KMS-11 (cell line): ENCODE results near the gene SKI.
"Not testable (repeated sequence)": the region's sequence is repeated elsewhere in the genome, so short reads cannot be mapped to it uniquely, and the experiment has no call there.

ENCODE experiments used
- H2AFZ ChIP-seq: fragments of 200-600 bp; sonication (generic); 2 replicates; pipeline ENCODE4 v1.6.1; 2016; ENCODE audit warnings: antibody characterized with exemption, mixed run types, low read depth
- H3K27ac ChIP-seq: fragments of 200-600 bp; sonication (generic); 2 replicates; pipeline ENCODE4 v1.6.1; 2016; ENCODE audit warnings: mild to moderate bottlenecking, mixed run types
- H3K27me3 ChIP-seq: fragments of 200-600 bp; sonication (generic); 2 replicates; pipeline ENCODE4 v1.6.1; 2017; ENCODE audit warnings: mild to moderate bottlenecking, low read depth, mixed run types, moderate library complexity; ENCODE audit not compliant: insufficient read depth
- H3K36me3 ChIP-seq: fragments of 200-600 bp; sonication (generic); 2 replicates; pipeline ENCODE4 v1.6.1; 2017; ENCODE audit warnings: mild to moderate bottlenecking, mixed run types; ENCODE audit not compliant: insufficient read depth
- H3K4me1 ChIP-seq: fragments of 200-600 bp; sonication (generic); 2 replicates; pipeline ENCODE4 v1.6.1; 2016; ENCODE audit warnings: mild to moderate bottlenecking, low read depth, mixed run types; ENCODE audit not compliant: poor library complexity, severe bottlenecking
- H3K4me2 ChIP-seq: fragments of 200-600 bp; sonication (generic); 2 replicates; pipeline ENCODE4 v1.7.0; 2016; ENCODE audit warnings: mild to moderate bottlenecking, mixed run types
- H3K4me3 ChIP-seq: fragments of 200-600 bp; sonication (generic); IDR thresholded peaks from 2 replicates; pipeline ENCODE4 v1.6.1; 2017; ENCODE audit warnings: low read depth, low read length, mixed read lengths; ENCODE audit not compliant: insufficient read depth
- H3K79me2 ChIP-seq: fragments of 200-600 bp; sonication (generic); 2 replicates; pipeline ENCODE4 v1.6.1; 2016; ENCODE audit warnings: low read depth, mixed run types; ENCODE audit not compliant: insufficient read depth
- H3K9ac ChIP-seq: fragments of 200-600 bp; sonication (generic); 2 replicates; pipeline ENCODE4 v1.6.1; 2016; ENCODE audit warnings: mild to moderate bottlenecking, mixed run types
- H4K20me1 ChIP-seq: fragments of 200-600 bp; sonication (generic); 2 replicates; pipeline ENCODE4 v1.6.1; 2016; ENCODE audit warnings: mild to moderate bottlenecking, mixed run types; ENCODE audit not compliant: insufficient read depth
- TF ChIP-seq, protein P1 (sequence below): fragments of 200-600 bp; sonication (generic); conservative IDR thresholded peaks from 2 replicates; pipeline ENCODE4 v1.6.1; 2017; ENCODE audit warnings: low read depth, mild to moderate bottlenecking, antibody characterized with exemption, low read length, moderate library complexity, mixed read lengths

Gene SKI

DNA sequence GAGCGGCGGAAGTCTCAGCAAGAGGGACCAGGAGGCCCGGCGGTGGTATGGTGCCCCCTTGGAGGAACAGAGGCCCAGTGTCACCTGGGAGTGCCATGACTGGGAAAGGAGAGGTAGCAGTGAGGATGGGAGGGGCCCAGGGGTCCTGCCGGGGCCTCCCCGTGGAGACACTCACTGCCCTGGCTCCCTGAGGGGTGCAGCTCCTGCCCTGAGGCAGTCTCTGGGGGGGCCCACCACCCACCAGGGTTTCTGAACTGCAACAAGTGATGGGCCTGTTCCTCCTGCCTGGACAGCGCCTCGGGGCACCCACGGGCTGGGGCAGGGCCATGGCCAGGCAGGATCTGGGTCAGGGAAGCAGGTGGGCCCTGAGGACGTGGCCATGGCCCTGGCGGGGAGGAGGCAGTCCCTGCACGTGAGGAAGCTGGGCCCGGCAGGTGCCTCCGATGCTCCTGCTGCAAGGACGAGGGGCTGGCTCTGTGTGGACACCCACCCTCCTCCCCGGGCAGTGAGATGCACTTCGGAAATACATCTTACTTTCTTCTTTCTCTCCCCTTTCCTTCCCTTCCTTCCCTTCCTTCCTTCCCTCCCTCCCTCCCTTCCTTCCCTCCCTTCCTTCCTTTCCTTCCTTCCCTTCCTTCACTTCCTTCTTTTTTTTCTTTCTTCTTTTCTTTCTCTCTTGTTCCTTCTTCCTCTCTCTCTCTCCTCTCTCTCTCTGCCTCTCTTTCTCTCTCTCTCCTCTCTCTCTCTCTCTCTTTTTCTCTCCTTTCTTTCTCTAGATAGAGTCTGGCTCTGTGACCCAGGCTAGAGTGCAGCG is 96.6 kb downstream of the SKI start:
- H3K27me3 ChIP-seq = peaks cover 93% of the 10 kb centered on the region
- no peak overlapping the region for H2AFZ ChIP-seq
- no peaks in the 10 kb centered on the region for H3K4me1 ChIP-seq
- no peaks in the 10 kb centered on the region for H3K79me2 ChIP-seq
- no peak overlapping the region for H3K27ac ChIP-seq
- no peak overlapping the region for H3K4me3 ChIP-seq
- no peaks in the 10 kb centered on the region for H4K20me1 ChIP-seq
- no peak overlapping the region for H3K9ac ChIP-seq
- H3K4me2 ChIP-seq = no peak overlapping the region
- TF ChIP-seq, protein P1, sequence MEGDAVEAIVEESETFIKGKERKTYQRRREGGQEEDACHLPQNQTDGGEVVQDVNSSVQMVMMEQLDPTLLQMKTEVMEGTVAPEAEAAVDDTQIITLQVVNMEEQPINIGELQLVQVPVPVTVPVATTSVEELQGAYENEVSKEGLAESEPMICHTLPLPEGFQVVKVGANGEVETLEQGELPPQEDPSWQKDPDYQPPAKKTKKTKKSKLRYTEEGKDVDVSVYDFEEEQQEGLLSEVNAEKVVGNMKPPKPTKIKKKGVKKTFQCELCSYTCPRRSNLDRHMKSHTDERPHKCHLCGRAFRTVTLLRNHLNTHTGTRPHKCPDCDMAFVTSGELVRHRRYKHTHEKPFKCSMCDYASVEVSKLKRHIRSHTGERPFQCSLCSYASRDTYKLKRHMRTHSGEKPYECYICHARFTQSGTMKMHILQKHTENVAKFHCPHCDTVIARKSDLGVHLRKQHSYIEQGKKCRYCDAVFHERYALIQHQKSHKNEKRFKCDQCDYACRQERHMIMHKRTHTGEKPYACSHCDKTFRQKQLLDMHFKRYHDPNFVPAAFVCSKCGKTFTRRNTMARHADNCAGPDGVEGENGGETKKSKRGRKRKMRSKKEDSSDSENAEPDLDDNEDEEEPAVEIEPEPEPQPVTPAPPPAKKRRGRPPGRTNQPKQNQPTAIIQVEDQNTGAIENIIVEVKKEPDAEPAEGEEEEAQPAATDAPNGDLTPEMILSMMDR = no peak
- H3K36me3 ChIP-seq = no peaks in the 10 kb centered on the region

DNA sequence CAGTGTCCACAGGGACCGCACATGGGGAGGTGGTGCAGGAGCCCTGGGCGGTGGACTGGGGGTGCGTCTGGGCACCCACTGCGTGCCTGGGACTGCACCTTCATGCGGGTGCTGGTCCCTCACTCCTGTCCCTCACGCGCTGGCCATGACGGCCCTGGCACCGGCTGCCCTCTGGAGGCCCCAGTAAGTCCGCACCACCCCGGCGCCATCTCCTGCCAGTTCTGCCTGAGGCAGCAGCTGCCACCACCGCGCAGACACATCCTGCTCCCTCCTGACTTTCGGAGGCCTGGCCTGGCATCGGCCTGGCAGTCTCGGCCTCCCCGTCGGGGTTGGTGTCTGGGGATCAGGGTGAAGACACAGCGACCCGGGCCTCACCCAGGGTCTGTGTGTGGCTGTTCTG is 98.4 kb downstream of the SKI start:
- Histone ChIP-seq H3K9ac (no peak overlapping the region), H4K20me1 (no peaks in the 10 kb centered on the region), H3K36me3 (no peaks in the 10 kb centered on the region), H3K4me1 (no peaks in the 10 kb centered on the region), H3K27me3 (peaks cover 96% of the 10 kb centered on the region), H3K4me2 (no peak overlapping the region), H3K27ac (no peak overlapping the region), H3K4me3 (no peak overlapping the region), H3K79me2 (no peaks in the 10 kb centered on the region), H2AFZ (no peak overlapping the region)
- TF ChIP-seq, protein P1 = no peak

DNA sequence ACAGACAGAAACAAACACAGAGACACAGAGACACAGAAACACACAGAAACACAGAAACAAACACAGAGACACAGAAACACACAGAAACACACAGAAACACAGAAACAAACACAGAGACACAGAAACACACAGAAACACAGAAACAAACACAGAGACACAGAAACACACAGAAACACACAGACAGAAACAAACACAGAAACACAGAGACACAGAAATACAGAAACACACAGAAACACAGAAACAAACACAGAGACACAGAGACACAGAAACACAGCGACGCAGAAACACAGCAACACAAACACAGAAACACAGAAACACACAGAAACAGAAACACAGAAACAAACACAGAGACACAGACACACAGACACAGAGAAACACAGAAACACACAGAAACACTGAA is 99.0 kb downstream of the SKI start:
- not testable (repeated sequence) for H3K4me2 ChIP-seq, H3K4me3 ChIP-seq, H3K9ac ChIP-seq, H4K20me1 ChIP-seq, H3K4me1 ChIP-seq, H3K36me3 ChIP-seq, H2AFZ ChIP-seq, H3K27ac ChIP-seq, H3K79me2 ChIP-seq
- peaks cover 92% of the 10 kb centered on the region for H3K27me3 ChIP-seq

DNA sequence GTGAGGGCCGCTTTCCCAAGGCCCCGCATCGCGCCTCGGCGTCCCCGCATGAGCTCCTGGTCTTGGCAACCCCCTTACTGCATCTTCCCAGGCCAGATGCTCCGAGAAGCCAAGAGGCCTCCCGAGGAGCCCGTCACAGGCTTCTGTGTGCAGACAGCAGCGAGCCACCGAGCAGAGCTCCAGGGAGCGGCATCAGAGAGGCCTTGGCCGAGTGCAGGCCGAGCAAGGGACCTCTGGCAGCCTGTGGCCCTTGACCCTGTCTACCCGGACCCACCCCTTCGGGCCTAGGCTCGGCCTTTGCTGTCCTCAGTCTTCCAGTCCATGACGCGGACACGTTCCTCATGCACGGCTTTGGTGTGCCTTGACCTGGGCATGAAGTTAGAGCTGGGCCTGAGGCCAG is 99.7 kb downstream of the SKI start:
- no peak overlapping the region for H3K4me3 ChIP-seq
- no peak overlapping the region for H3K4me2 ChIP-seq

More for the DNA sequence above, 99.7 kb downstream of the SKI start:
- H3K27me3 ChIP-seq = peaks cover 91% of the 10 kb centered on the region
- H3K27ac ChIP-seq = no peak overlapping the region
- no peaks in the 10 kb centered on the region for H3K36me3 ChIP-seq
- no peaks in the 10 kb centered on the region for H3K4me1 ChIP-seq
- H3K9ac ChIP-seq = no peak overlapping the region
- TF ChIP-seq, protein P1 = no peak
- no peak overlapping the region for H2AFZ ChIP-seq
- no peaks in the 10 kb centered on the region for H4K20me1 ChIP-seq
- H3K79me2 ChIP-seq = no peaks in the 10 kb centered on the region
